NCI-H2029 treated with DMSO at 0.1 percent for 48 hours (cell line): ENCODE measurements around the gene ZBTB40.

Source experiments
- DNase-seq: peaks from one replicate; lab custom pipeline; 2025; lab: John Stamatoyannopoulos, UW

The ZBTB40 gene

DNA sequence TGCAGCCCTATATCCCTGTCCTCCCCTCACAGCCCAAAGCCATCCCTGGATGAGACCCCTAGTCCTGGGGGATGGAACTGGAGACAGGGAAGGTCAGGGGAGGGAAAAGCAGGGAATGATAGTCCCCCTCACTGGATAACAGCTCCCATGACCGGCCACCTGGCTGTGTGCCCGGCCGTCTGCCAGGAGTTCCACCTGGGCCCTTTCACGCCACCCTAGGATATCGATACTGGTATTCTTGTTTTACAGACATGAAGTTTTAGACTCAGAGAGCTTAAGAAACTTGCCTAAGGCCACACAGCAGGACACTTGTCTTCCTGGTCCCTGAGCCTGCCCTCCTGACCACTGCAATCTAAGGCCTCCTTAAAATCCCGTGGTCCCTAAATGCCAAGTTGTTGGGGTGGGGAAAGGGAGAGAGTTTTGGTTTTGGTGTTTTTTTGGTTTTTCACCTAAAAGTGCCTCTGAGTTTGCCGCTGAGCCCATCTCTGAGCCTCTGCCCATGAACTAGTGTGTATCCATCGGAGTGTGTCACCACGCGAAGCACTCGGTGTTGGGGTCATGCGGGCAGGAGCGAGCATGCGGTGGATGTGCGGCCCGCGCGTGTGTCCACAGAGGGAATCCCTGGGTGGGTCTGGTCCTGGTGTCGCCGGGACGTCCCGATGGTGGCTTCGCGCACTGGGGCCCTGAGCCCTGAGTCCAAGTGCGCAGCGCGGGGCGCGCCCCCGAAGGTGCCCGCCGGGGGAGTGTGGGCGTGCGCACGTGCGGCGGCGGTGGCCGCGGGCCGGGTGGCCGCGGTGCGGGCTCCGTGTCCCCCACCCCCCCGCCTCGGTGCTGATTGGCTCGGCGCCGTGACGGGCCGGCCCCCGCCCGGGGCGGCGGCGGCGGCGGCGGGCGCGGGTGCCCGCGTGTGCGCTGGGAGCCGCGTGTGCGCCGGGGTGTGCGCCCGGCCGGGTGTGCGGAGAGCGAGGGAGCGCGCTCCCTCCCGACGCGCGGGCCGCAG, 111.2 kb downstream of the ZBTB40 start, which contains the start of gene EPHA8:
TSS of gene EPHA8 (plus strand) at position 906 of the 1,000 bp plus-strand sequence. CDS start 147 bp downstream, outside the sequence.
- no peak for DNase-seq

DNA sequence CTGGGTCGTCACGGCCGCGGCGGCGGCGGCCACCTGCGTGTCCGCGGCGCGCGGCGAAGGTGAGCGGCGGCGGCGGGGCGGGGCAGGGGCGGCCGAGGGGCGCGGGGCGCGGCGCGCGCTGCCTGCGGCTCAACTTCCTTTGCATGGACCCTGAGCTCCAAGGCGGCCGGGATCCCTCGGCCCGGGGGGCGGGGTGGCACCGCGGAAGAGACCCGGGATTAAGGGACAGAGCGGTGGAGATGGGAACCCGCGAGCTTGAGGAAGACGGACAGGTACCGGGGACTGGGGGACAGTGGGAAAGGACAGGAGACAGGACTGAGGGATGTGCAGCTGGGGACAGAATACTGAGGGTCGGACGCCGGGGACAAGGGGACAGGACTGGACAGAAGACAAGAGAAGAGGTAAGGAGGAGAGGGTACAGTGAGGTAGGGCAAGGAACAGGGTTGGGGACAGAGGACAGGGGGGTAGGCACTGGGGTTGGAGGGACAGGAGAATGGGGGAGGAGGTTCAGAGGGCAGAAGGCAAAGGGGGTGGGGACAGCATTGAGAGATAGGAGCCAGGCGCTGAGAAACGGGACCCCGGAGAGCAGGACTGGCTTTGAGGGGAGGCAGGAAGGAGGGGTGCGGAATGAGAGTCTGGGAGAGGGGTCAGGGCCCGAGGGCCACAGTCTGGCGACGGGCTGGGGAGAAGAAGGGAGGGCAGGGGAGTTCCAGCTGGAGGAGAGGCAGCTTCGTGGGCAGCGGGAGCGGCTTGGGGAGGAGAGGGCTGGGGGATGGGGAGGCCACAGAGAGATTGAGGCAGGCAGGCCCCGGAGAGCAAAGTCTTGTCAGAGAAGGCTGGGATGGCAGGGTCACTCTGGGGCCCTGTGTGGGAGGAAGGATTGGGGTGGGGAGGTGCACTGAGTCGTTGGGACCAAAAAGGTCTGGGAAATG, 112.3 kb downstream of the ZBTB40 start:
- no peak for DNase-seq

DNA sequence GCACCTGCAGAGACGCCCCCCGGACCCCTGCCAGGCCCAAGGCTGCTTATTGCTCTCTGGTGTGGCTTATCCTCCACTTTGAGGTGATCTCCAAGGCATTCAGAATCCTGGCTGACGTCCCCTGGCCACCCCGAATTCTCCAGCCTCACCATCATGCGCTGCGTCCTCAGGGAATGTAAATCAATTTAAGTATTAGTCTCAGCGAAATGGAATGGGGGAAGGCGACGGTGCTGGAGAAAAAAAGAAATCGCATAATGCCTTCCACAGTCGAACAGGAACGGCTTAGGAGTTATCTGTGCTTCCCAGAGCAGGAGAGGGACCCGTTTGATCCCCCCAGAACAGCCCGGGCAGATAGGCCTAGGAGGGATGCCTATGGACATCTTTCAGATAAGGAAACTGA, 114.5 kb downstream of the ZBTB40 start:
- no peak for DNase-seq

DNA sequence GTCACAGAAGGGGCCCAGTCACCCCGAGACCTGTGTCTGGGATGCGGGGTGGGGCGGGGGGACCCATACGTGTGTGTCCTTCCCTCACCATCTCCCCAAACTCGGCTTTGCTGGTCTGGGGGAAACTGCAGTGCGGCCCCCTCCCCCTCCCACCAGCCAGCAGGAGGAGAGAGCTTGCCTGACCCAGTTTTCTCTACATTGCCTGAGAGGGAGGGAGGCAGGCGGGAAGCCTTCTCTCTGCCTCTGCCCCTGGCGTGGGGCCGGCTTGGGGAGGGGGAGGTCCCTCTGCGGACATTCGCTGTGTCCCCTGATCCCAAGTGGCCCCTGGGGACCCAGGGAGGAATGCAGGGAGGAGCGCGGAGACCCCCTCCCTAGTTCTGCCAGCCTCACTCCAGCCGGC, 115.5 kb downstream of the ZBTB40 start:
- DNase-seq, result no peak

- DNase-seq, result no peak
These were observed 116.3 kb downstream of the ZBTB40 start for GRCh38 chr1:22567994-22568393.

- no peak for DNase-seq
These were observed 117.6 kb downstream of the ZBTB40 start for GRCh38 chr1:22569269-22569668.

GRCh38 chr1:22570140-22570909, 118.7 kb downstream of the ZBTB40 start:
- DNase-seq, result no peak

- no peak for DNase-seq
These were observed 121.2 kb downstream of the ZBTB40 start for GRCh38 chr1:22572818-22573217.

GRCh38 chr1:22573237-22573636, 121.6 kb downstream of the ZBTB40 start:
- no peak for DNase-seq

GRCh38 chr1:22575532-22576149, 124.0 kb downstream of the ZBTB40 start:
- no peak for DNase-seq

DNA sequence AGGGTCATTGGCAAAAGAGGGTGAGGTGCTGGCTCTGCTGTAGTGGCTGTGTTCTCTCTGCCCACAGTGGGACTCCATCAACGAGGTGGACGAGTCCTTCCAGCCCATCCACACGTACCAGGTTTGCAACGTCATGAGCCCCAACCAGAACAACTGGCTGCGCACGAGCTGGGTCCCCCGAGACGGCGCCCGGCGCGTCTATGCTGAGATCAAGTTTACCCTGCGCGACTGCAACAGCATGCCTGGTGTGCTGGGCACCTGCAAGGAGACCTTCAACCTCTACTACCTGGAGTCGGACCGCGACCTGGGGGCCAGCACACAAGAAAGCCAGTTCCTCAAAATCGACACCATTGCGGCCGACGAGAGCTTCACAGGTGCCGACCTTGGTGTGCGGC, 124.5 kb downstream of the ZBTB40 start:
- DNase-seq, result no peak

GRCh38 chr1:22576617-22577016, 125.0 kb downstream of the ZBTB40 start:
- DNase-seq, result no peak

- no peak for DNase-seq
These were observed 127.2 kb downstream of the ZBTB40 start for GRCh38 chr1:22578732-22579361.

DNA sequence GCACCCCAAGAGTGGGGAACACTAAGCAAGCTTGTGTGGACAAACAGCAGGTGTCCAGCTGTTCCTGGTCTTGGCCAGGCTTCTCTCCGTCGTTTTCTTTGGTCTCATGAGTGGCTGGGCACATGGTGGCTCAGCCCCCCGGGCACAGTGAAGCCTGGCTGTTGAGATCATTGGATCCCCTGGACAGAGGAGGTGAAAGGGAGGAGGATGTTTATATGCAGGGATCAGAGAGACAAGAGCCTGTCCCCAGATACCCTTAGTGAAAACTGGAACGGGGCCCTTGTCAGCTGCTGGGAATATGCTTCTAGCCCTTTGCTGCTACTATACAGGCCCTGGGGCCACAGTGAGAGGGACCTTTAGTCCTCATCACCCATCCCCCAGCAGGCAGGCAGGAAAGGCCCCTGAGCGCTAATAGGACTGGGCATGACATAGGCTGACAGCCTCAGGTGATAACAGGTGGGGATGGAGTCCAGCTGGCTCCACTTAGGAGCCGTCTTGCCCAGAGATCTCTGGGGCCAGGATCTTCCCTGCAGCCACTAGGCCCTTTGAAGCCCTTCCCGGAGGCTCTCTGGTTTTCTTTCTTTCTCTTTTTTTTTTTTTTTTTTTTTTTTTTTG, 128.0 kb downstream of the ZBTB40 start:
- DNase-seq, result no peak
